Epithelial cell of prostate (primary cell): ENCODE data around the gene ADAD2.

Source experiments
- DNase-seq: peaks from one replicate; pipeline ENCODE4 v3.0.0-alpha.2; 2011; ENCODE audit warnings: low read depth, low spot score
- H3K27ac ChIP-seq: fragments of 450-650 bp; 2 replicates; pipeline ENCODE4 v1.5.1; 2017; ENCODE audit warnings: mild to moderate bottlenecking

The ADAD2 gene

GRCh38 chr16:84175350-84176081 lies 15.4 kb upstream of the ADAD2 start:
- no peak overlapping the region for H3K27ac ChIP-seq
- DNase-seq: no peak

GRCh38 chr16:84176192-84177053 lies 14.5 kb upstream of the ADAD2 start:
- DNase-seq: no peak
- peak overlapping the region; percentile 49 for H3K27ac ChIP-seq

- peak overlapping the region; percentile 49 for H3K27ac ChIP-seq
- DNase-seq: no peak
These were observed 13.2 kb upstream of the ADAD2 start for GRCh38 chr16:84177741-84178073.

GRCh38 chr16:84178146-84178765 lies 12.7 kb upstream of the ADAD2 start:
- H3K27ac ChIP-seq: peak overlapping the region; percentile 49
- no peak for DNase-seq

GRCh38 chr16:84178892-84179611 lies 11.9 kb upstream of the ADAD2 start:
- no peak for DNase-seq
- no peak overlapping the region for H3K27ac ChIP-seq

DNA sequence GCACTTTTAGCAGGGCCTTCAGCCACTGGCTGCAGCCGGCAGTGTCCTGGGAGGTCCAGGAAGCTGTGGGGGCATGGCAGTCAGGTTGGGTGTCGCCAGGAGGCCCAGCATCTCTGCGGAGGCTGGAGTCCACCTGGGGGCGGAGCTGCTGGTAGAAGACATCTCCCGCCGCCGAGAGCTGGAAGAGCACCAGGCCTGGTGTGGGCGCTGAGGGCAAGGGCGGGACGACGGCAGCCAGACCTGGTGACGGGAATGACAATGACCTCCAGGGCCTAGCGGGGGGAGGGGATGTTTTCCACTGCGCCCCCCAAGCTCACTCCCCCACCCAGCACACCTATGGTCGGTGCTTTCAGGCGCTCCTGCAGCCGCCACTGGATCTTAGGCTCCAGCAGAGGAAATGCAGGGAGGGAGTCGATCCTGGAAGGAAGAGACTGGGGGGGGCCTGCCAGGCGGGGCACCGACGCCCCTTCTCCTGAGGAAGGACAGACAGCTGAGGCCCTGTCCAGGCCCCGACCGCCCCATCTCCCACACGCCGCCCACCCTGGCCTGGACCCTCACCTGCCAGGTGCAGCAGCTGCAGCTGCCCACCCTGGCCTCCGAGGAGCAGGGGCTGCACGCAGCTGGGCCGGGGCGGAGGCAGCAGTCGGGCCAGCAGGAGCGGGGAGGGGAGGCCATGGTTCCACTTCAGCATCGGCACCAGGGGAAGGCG lies 11.2 kb upstream of the ADAD2 start:
- no peak for DNase-seq
- H3K27ac ChIP-seq: no peak overlapping the region

GRCh38 chr16:84180519-84181140 lies 10.3 kb upstream of the ADAD2 start:
- DNase-seq: no peak
- H3K27ac ChIP-seq: no peak overlapping the region

- no peak for DNase-seq
- H3K27ac ChIP-seq: no peak overlapping the region
These were observed 9.6 kb upstream of the ADAD2 start for GRCh38 chr16:84181144-84181915.

DNA sequence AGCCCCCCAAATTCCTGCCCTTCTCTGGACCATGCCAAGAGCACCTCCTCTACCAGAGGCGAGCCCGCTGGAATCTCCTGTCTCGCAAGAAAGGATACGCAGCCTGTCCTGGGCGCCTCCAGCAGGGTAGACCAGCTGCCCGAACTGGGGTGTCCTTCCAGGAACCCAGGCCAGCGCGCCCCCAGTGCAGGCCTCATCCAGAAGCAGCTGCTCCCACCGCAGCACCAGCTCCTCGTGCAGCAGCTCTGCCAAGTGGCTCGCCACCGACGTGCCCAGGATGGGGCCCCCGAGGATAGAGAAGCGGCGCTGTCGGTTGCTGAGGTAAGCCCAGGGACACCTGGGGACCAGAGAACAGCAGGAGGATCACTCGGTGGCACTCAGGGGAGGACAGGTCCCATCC lies 8.9 kb upstream of the ADAD2 start:
- no peak overlapping the region for H3K27ac ChIP-seq
- DNase-seq: no peak

DNA sequence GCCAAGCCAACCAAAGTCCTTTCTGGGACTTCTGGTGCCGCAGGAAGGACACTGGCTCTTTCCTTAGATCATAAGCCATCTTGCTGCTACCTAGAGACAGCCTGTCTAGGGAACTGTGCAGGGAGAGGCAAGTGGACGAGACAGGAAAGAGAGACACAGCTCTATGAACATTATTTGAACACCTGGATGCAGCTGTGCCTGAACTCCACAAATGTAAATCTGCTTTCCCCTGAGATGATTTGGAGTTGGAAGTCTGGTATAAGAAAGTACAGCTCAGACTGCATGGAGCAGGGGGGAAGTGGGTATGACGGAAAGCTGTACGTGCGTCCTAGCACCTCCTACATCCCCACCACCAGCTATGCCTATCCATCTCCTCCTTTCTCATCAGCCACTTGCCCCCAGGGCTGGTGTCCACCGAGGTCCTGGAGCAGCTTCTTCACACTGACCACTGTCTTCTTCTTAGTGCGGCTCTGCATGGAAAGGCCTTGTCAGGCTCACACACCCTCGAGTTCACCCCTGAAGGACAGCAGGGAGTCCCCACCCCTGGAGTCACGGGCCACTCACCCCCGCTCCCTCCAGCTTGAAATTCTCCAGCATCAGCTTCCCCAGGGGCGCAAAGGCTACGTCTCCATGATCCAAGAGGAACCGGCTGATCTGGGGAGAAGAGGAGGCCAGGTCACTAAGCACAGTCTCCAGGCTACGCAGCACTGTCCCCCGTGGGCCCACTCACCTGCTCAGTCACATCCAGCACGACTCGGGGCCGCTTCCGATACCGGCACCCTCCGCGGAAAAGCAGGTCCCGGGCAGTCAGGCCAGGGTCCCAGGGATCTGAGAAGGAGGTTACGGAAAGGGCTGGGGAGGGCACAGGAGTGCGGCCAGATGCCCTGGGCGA lies 8.0 kb upstream of the ADAD2 start:
- no peak for DNase-seq
- no peak overlapping the region for H3K27ac ChIP-seq

GRCh38 chr16:84183572-84183875 lies 7.4 kb upstream of the ADAD2 start:
- DNase-seq: no peak
- no peak overlapping the region for H3K27ac ChIP-seq

GRCh38 chr16:84183911-84184591 lies 6.9 kb upstream of the ADAD2 start:
- DNase-seq: no peak
- H3K27ac ChIP-seq: no peak overlapping the region

DNA sequence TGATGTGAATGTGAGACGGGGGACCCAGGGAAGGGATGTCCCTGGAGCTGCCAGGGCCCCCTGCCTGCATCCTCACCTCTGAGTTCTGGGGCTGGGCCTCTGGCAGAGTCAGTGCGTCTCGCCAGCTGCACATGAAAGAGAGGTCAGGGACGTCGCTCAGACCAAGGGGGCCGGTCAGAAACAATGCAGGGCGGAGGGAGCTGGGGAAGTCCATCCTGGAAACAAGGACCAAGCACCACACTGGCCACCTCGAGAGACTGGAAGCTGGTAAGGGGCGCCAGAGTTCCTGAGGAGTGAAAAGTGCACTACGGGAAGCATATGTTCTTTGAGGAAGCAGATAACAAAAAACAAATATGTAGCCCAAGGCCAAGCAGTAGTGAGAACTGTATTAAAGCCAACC lies 6.2 kb upstream of the ADAD2 start:
- DNase-seq: no peak
- H3K27ac ChIP-seq: no peak overlapping the region

DNA sequence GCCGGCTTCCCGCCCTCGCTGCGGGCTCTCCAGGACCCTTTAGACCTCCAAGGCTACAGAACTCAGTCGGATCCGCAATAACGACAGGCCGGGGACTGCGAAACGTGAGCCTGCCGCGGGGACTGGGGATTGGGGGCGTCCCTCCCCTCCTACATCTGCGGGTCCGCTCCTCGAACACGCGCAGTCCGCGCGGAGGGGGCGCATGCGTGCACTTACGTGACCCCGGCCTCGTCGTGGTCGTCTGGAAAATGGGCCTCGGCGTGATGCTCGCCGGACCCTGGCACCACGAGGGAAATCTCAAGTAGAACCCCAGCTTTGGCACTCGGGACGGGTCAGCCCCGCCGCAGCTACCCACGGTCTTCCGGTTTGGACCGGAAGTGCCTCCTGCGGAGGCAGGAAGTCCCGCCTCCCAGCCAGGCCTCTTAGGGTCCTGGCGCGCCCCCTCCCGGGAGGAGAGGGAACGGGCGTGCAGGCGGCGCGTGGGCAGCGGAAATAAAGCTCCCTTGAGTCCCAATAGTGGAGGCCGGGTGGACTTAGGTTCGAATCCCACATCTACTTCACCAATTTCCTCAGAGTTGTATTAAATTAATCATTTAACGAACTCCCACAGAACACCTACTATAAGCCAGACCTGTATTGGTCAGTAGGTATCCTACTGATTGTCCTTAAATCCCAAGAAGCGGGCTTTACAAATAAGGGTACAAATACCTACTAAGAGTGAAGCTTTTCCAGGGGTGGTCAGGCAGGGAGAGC lies 4.1 kb upstream of the ADAD2 start, which contains the start of gene TAF1C:
TAF1C (minus strand) TSS at position 373 of the 753 bp plus-strand sequence. CDS start 2,069 bp downstream, outside the sequence.
- peak within 1 kb of the TSS; percentile 38 for H3K27ac ChIP-seq
- DNase-seq: peak; percentile 71

DNA sequence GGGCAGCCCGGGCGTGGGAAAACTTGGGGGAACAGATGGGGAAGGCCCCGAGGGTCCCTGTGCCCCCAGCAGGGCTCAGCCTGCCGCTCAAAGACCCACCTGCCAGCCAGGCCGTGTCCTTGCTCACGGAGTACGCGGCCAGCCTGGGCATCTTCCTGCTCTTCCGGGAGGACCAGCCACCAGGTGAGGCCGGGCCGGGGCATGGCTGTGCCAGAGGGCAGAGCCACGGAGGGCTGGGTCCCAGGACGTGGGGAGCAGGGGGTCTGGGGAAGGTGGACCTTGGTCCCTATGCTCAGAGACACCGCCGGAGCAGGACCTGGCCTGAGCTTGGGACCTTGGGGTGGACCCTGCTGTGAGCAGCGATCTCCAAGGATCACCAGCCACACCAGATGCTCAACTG lies 509 bp downstream of the ADAD2 start:
- H3K27ac ChIP-seq: no peak overlapping the region
- DNase-seq: no peak

GRCh38 chr16:84193480-84193879 lies 2.5 kb downstream of the ADAD2 start:
- no peak overlapping the region for H3K27ac ChIP-seq
- DNase-seq: no peak

DNA sequence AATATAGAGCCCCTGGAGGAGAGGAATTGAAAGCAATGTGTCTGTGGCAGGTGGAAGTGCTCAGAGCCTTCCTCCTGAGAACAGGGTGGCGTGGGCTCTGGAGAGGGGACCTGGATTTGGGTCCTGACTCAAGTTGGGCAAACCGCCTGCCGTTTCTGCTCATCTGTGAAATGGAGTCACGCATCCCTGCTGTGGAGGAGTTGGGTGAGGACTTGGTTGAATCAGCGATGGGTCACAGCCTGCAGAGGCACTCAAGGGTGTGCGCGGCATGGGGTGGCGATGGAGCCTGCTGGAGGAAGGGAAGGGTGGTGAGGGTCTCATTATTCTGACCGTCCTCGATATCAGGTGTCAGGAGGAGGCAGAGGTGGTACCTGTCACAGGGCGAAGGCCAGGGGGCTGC lies 3.1 kb downstream of the ADAD2 start:
- H3K27ac ChIP-seq: no peak overlapping the region
- no peak for DNase-seq
